Epidermal melanocyte (primary cell): ENCODE results near the gene CENPF.
A peak's percentile ranks its signal among the peaks of the same experiment; 100 is the strongest.
"Not testable (repeated sequence)": the region's sequence is repeated elsewhere in the genome, so short reads cannot be mapped to it uniquely, and the experiment has no call there.

Source experiments
- DNase-seq: peaks from one replicate; pipeline ENCODE4 v3.0.0; 2011; ENCODE audit warnings: low spot score; ENCODE audit not compliant: insufficient read length

The CENPF gene

GRCh38 chr1:214583824-214584554 lies 19.0 kb upstream of the CENPF start:
- DNase-seq: no peak

- no peak for DNase-seq
Measured at GRCh38 chr1:214584805-214585766, 17.9 kb upstream of the CENPF start.

GRCh38 chr1:214586621-214587020 lies 16.4 kb upstream of the CENPF start:
- DNase-seq: no peak

- no peak for DNase-seq
Measured at GRCh38 chr1:214587165-214587564, 15.8 kb upstream of the CENPF start.

- no peak for DNase-seq
Measured at GRCh38 chr1:214588963-214589597, 13.9 kb upstream of the CENPF start.

- DNase-seq: no peak
Measured at GRCh38 chr1:214590696-214591095, 12.3 kb upstream of the CENPF start.

GRCh38 chr1:214591918-214592317 lies 11.1 kb upstream of the CENPF start:
- not testable (repeated sequence) for DNase-seq

GRCh38 chr1:214593158-214593557 lies 9.8 kb upstream of the CENPF start:
- no peak for DNase-seq

GRCh38 chr1:214603819-214604252 lies 841 bp downstream of the CENPF start:
- no peak for DNase-seq

- DNase-seq: peak; percentile 51
Measured at GRCh38 chr1:214604523-214604922, 1.5 kb downstream of the CENPF start.

GRCh38 chr1:214605484-214605883 lies 2.5 kb downstream of the CENPF start:
- not testable (repeated sequence) for DNase-seq

GRCh38 chr1:214605933-214606925 lies 3.2 kb downstream of the CENPF start:
- not testable (repeated sequence) for DNase-seq

GRCh38 chr1:214607492-214608215 lies 4.7 kb downstream of the CENPF start:
- DNase-seq: not testable (repeated sequence)

- DNase-seq: not testable (repeated sequence)
Measured at GRCh38 chr1:214608216-214608783, 5.3 kb downstream of the CENPF start.

GRCh38 chr1:214608817-214609216 lies 5.8 kb downstream of the CENPF start:
- DNase-seq: not testable (repeated sequence)

GRCh38 chr1:214609692-214610091 lies 6.7 kb downstream of the CENPF start:
- no peak for DNase-seq

GRCh38 chr1:214610136-214610535 lies 7.1 kb downstream of the CENPF start:
- DNase-seq: not testable (repeated sequence)

- no peak for DNase-seq
Measured at GRCh38 chr1:214615109-214615508, 12.1 kb downstream of the CENPF start.

GRCh38 chr1:214615871-214616270 lies 12.9 kb downstream of the CENPF start:
- no peak for DNase-seq
